Transverse colon (tissue), 4 donors: ENCODE measurements around the gene IL12B. TPM values are rescaled to one million over a fixed set of nuclear protein-coding genes. Genes with fewer than 3 reads are reported as not detected.

Experiments
- DNase-seq: peaks from one replicate; pipeline ENCODE4 v3.0.0-alpha.2; 2019
- H3K27ac ChIP-seq, 4 donors: fragments of 200-600 bp; sonication (generic); 2 replicates each; pipeline ENCODE4 v1.5.1; 2016 to 2018; ENCODE audit warnings: inconsistent platforms in 4 of 4
- H3K27me3 ChIP-seq: fragments of 200-600 bp; sonication (generic); 2 replicates; pipeline ENCODE4 v1.5.1; 2017; ENCODE audit warnings: inconsistent platforms
- H3K36me3 ChIP-seq, 4 donors: fragments of 200-600 bp; sonication (generic); 2 replicates each; pipeline ENCODE4 v1.5.1; 2017 to 2019; ENCODE audit warnings: inconsistent platforms in 4 of 4
- H3K4me1 ChIP-seq, 4 donors: fragments of 200-600 bp; sonication (generic); 2 replicates each; pipeline ENCODE4 v1.5.1; 2017 to 2020; ENCODE audit warnings: inconsistent platforms in 4 of 4
- H3K4me3 ChIP-seq, 4 donors: fragments of 200-600 bp; sonication (generic); 1 replicate in 1 of 4; 2 replicates in 3 of 4; pipeline versions ENCODE4 v1.5.1 to v1.6.1; 2017 to 2019; ENCODE audit warnings: inconsistent platforms in 4 of 4
- H3K9me3 ChIP-seq, 2 donors: fragments of 200-600 bp; sonication (generic); 2 replicates each; pipeline ENCODE4 v1.5.1; 2017 to 2019; ENCODE audit warnings: inconsistent platforms in 2 of 2
- EP300 ChIP-seq: sonication (generic); formaldehyde crosslinking; IDR thresholded peaks from one replicate; pipeline ENCODE4 v1.6.1; 2017; ENCODE audit warnings: antibody characterized with exemption, low read depth
- POLR2A ChIP-seq: fragments of 450-650 bp; IDR thresholded peaks from one replicate; pipeline ENCODE4 v1.6.1; 2016; ENCODE audit warnings: antibody characterized with exemption, mild to moderate bottlenecking, moderate library complexity
- POLR2AphosphoS5 ChIP-seq, 3 donors: sonication (generic); formaldehyde crosslinking; IDR thresholded peaks; one replicate each; pipeline ENCODE4 v1.6.1; 2016; ENCODE audit warnings: antibody characterized with exemption in 3 of 3
- WGBS, 2 donors: methylation state at CpG; one replicate each; pipeline ENCODE4 v1.1.5; 2018; ENCODE audit warnings: low coverage in 1 of 2; 5-methylcytosine and 5-hydroxymethylcytosine counted together
- in situ Hi-C, 4 donors: fragments of 200-750 bp; cut with MboI; loops; one replicate each; pipeline versions ENCODE4 v1.15.0 to v1.15.1; 2017; ENCODE audit warnings: low sequenced_read_pairs in 3 of 4, low pct_ligation_motif_present in 1 of 4, low pct_unique_long_range_greater_than_20kb in 1 of 4
- intact Hi-C: fragments of 100-400 bp; cut with DNase I; formaldehyde crosslinking; loops from one replicate; pipeline ENCODE4 v1.15.1; 2023; ENCODE audit warnings: low total_unique reads
- total RNA-seq, 4 donors: library from RNA; depleted of rRNA; stranded (reverse); fragments of >200 nt; gene quantifications; one replicate each; pipeline ENCODE4 v1.1.0, GENCODE V29; 2016
- TF ChIP-seq, protein P1 (sequence below), 5 experiments: fragments of 200-600 bp in 3 of 5; fragments of 450-650 bp in 2 of 5; sonication (generic) in 3 of 5; IDR thresholded peaks; 1 replicate in 2 of 5; 2 replicates in 3 of 5; pipeline ENCODE4 v1.5.1; 2016 to 2017; ENCODE audit warnings: antibody characterized with exemption in 5 of 5, inconsistent platforms in 3 of 5, mild to moderate bottlenecking in 2 of 5, moderate library complexity in 1 of 5

IL12B gene
- total RNA-seq, 4 donors from 2014 or later, result not detected

DNA sequence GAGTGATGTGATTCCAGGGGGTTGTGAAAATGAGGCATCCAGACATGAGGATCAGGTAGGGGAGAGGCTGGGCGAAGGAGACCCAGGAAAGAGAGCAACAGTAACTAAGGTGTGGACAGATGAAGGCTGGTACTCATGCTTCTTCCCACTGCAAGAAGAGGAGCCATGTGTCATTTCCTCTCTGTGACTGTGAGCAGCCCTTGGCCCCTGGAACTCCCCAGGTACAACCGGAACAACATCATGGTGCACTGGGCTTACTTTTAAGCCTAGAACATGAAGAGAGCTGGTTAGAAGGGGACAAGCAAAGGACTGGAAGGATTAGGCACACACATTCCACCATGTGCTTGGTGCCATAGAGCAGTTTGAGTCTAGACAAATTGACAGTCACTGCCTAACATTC, 10.9 kb upstream of the IL12B start:
- in situ Hi-C loops, result no loop called here
- TF ChIP-seq POLR2AphosphoS5 (IDR thresholded peaks at IDR 0.05) (no peak), POLR2A (no peak), EP300 (no peak)
- TF ChIP-seq, protein P1, sequence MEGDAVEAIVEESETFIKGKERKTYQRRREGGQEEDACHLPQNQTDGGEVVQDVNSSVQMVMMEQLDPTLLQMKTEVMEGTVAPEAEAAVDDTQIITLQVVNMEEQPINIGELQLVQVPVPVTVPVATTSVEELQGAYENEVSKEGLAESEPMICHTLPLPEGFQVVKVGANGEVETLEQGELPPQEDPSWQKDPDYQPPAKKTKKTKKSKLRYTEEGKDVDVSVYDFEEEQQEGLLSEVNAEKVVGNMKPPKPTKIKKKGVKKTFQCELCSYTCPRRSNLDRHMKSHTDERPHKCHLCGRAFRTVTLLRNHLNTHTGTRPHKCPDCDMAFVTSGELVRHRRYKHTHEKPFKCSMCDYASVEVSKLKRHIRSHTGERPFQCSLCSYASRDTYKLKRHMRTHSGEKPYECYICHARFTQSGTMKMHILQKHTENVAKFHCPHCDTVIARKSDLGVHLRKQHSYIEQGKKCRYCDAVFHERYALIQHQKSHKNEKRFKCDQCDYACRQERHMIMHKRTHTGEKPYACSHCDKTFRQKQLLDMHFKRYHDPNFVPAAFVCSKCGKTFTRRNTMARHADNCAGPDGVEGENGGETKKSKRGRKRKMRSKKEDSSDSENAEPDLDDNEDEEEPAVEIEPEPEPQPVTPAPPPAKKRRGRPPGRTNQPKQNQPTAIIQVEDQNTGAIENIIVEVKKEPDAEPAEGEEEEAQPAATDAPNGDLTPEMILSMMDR (IDR thresholded peaks at IDR 0.05), result no peak
- no peaks in the 10 kb centered on the region for H3K9me3 ChIP-seq
- no peak for DNase-seq
- intact Hi-C loops, result no loop called here
- H3K4me1 ChIP-seq, result no peaks in the 10 kb centered on the region
- H3K36me3 ChIP-seq, result no peaks in the 10 kb centered on the region
- WGBS, 2 donors, result 83 to 98% methylated on average over 1 to 2 of the region's 2 CpGs
- H3K27me3 ChIP-seq, result no peaks in the 10 kb centered on the region
- no peak overlapping the region for H3K27ac ChIP-seq
- no peak overlapping the region for H3K4me3 ChIP-seq

DNA sequence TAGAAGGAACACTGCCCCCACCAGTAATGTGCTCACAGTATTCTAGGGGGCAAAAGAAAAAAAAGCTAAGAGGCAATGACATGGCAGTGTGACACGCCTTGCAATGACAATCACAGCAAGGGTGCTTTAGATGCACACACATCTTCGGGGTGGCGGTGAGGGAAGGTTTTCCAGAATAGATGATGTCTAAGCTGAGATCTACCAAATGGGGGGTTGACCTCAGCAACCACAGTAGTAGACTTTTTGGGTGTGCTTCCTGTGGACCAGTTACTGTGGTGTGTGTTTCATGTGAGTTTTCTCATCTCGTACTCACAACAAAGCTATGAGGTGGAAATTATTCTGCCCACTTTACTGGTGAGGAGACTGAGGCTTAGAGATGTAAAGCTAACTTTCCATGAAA, 10.2 kb upstream of the IL12B start:
- H3K36me3 ChIP-seq, result no peaks in the 10 kb centered on the region
- WGBS, 2 donors, result 85 to 100% methylated on average over 3 to 4 of the region's 4 CpGs
- in situ Hi-C loops, result no loop called here
- no peak for DNase-seq
- H3K4me1 ChIP-seq, result no peaks in the 10 kb centered on the region
- H3K27me3 ChIP-seq, result no peaks in the 10 kb centered on the region
- no peak overlapping the region for H3K27ac ChIP-seq
- H3K9me3 ChIP-seq, result no peaks in the 10 kb centered on the region
- intact Hi-C loops, result no loop called here
- no peak overlapping the region for H3K4me3 ChIP-seq
- no peak for TF ChIP-seq EP300
- no peak for TF ChIP-seq POLR2AphosphoS5 (IDR thresholded peaks at IDR 0.05)
- TF ChIP-seq, protein P1 (IDR thresholded peaks at IDR 0.05), result no peak
- no peak for TF ChIP-seq POLR2A

DNA sequence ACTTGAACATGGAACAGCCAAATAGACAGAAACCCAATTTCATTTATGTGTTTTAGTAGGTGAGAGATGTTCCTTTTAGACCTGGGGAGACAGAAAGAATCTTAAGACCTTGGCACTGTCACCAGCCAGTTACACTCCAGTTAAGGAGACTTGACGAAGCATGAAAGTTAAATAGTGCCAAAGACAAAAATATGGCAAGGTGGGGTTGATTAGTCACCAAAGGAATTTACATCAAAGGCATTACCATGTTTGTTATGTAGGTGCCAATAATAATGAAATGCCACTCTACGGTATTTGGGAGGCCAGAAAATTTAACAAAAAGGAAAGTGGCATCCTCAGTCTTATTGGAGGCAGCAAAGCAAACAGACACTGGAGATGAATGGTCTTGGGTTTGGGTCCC, 9.2 kb upstream of the IL12B start:
- Histone ChIP-seq H3K36me3 (no peaks in the 10 kb centered on the region), H3K9me3 (no peaks in the 10 kb centered on the region), H3K4me1 (no peaks in the 10 kb centered on the region), H3K27me3 (no peaks in the 10 kb centered on the region), H3K27ac (no peak overlapping the region), H3K4me3 (no peak overlapping the region)
- 70 to 79% methylated on average over 2 of the region's 2 CpGs for WGBS, 2 donors
- in situ Hi-C loops (no loop called here), intact Hi-C loops (no loop called here)
- TF ChIP-seq POLR2A, result no peak
- TF ChIP-seq, protein P1 (IDR thresholded peaks at IDR 0.05), result no peak
- no peak for TF ChIP-seq EP300
- no peak for TF ChIP-seq POLR2AphosphoS5 (IDR thresholded peaks at IDR 0.05)
- DNase-seq, result no peak

DNA sequence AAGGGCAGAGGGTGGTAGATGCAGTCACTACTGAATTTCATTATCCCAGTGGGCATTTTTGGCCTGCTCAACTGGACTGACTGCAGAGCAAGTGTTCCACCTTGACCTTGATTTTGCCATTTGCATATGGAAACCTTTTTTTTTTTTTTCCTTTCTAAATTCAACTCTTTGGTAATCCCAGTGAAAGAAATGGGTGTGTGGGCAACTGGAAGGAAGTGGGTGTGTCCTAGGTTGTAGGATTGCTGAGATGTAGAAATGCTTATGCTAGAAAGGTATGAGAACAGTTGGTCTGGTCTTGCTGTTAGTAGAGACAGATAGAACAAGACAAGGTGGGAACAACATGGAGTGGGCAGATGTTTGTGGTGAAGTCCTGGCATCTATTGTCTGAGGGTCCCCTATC, 7.8 kb upstream of the IL12B start:
- TF ChIP-seq, protein P1 (IDR thresholded peaks at IDR 0.05), result no peak
- no peak for TF ChIP-seq POLR2AphosphoS5 (IDR thresholded peaks at IDR 0.05)
- no peak for TF ChIP-seq EP300
- TF ChIP-seq POLR2A, result no peak
- no peaks in the 10 kb centered on the region for H3K4me1 ChIP-seq
- in situ Hi-C loops (no loop called here), intact Hi-C loops (no loop called here)
- H3K27me3 ChIP-seq, result no peaks in the 10 kb centered on the region
- no peak for DNase-seq
- H3K27ac ChIP-seq, result no peak overlapping the region
- no peaks in the 10 kb centered on the region for H3K36me3 ChIP-seq
- H3K4me3 ChIP-seq, result no peak overlapping the region
- H3K9me3 ChIP-seq, result no peaks in the 10 kb centered on the region
